ENCODE measurements around the gene ATP8B1.

DNA sequence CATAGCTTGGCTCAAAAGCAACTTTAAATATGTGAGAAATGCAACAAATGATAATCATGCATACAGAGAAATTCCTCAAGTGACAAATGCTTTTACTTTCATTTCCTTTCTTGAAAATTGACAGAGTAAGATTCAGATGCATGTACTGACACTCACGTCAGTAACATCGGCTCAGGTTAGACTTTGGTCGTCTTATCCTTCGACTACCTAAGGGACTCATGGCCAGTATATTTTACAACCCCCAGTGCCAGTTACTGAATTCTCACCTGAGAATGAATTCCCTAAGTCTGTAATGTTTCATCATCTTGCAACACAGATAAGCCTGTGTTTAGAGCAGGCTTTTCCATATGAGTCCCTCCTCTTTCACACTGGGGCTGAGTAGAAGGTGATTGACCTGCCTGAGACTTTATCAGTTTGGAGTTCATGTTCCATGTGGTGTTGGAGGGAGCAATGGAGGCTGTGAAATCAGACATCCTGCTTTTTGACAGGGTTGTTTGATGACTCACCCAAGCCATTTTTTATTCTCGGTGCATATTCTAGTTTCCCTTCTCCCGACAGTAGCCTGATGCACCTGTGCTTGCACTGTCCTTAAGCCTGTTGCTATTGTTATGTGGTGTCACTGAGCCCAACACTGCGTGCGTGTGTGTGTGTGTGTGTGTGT is 30.5 kb upstream of the ATP8B1 start:
- TF ChIP-seq RAD21 (IDR thresholded peaks at IDR 0.05; ENCODE audit: low read depth) (no peak), CEBPB (IDR thresholded peaks at IDR 0.05) (no peak), CREB1 (IDR thresholded peaks at IDR 0.05; ENCODE audit: low read depth) (no peak), TEAD4 (IDR thresholded peaks at IDR 0.05) (no peak), NFIC (IDR thresholded peaks at IDR 0.05) (no peak), TAF1 (IDR thresholded peaks at IDR 0.05; ENCODE audit: low read depth) (no peak), ZBTB7A (IDR thresholded peaks at IDR 0.05; ENCODE audit: low read depth) (no peak), EGR1 (IDR thresholded peaks at IDR 0.05) (no peak), TCF12 (IDR thresholded peaks at IDR 0.05; ENCODE audit: low read depth) (no peak), YY1 (IDR thresholded peaks at IDR 0.05; ENCODE audit: low read depth) (no peak), FOXM1 (IDR thresholded peaks at IDR 0.05; ENCODE audit: borderline replicate concordance, low read depth) (no peak)
- TF ChIP-seq, protein P1, sequence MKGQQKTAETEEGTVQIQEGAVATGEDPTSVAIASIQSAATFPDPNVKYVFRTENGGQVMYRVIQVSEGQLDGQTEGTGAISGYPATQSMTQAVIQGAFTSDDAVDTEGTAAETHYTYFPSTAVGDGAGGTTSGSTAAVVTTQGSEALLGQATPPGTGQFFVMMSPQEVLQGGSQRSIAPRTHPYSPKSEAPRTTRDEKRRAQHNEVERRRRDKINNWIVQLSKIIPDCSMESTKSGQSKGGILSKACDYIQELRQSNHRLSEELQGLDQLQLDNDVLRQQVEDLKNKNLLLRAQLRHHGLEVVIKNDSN (IDR thresholded peaks at IDR 0.05): no peak
- TF ChIP-seq, protein P2, sequence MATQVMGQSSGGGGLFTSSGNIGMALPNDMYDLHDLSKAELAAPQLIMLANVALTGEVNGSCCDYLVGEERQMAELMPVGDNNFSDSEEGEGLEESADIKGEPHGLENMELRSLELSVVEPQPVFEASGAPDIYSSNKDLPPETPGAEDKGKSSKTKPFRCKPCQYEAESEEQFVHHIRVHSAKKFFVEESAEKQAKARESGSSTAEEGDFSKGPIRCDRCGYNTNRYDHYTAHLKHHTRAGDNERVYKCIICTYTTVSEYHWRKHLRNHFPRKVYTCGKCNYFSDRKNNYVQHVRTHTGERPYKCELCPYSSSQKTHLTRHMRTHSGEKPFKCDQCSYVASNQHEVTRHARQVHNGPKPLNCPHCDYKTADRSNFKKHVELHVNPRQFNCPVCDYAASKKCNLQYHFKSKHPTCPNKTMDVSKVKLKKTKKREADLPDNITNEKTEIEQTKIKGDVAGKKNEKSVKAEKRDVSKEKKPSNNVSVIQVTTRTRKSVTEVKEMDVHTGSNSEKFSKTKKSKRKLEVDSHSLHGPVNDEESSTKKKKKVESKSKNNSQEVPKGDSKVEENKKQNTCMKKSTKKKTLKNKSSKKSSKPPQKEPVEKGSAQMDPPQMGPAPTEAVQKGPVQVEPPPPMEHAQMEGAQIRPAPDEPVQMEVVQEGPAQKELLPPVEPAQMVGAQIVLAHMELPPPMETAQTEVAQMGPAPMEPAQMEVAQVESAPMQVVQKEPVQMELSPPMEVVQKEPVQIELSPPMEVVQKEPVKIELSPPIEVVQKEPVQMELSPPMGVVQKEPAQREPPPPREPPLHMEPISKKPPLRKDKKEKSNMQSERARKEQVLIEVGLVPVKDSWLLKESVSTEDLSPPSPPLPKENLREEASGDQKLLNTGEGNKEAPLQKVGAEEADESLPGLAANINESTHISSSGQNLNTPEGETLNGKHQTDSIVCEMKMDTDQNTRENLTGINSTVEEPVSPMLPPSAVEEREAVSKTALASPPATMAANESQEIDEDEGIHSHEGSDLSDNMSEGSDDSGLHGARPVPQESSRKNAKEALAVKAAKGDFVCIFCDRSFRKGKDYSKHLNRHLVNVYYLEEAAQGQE (IDR thresholded peaks at IDR 0.05; ENCODE audit: low read depth): no peak
- TF ChIP-seq, protein P3, sequence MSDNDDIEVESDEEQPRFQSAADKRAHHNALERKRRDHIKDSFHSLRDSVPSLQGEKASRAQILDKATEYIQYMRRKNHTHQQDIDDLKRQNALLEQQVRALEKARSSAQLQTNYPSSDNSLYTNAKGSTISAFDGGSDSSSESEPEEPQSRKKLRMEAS (IDR thresholded peaks at IDR 0.05): no peak

Measured in Ishikawa (cell line).